HL-60 (cell line): ENCODE results near the gene SLF1.

Experiments used
- DNase-seq, 2 experiments: peaks; one replicate each; pipeline ENCODE4 v3.0.0-alpha.2; 2010 to 2020; ENCODE audit warnings: low read depth in 1 of 2, low spot score in 1 of 2
- H3K27ac ChIP-seq: fragments of 250-450 bp; sonication (Bioruptor Pico); replicated peaks from 2 replicates; pipeline ENCODE4 v1.5.1; 2020; ENCODE audit warnings: mild to moderate bottlenecking, moderate library complexity
- H3K27me3 ChIP-seq: fragments of 250-450 bp; sonication (Bioruptor Pico); 2 replicates; pipeline ENCODE4 v1.5.1; 2021; ENCODE audit warnings: mild to moderate bottlenecking, moderate library complexity; ENCODE audit not compliant: insufficient read depth, poor library complexity, severe bottlenecking
- H3K4me3 ChIP-seq: replicated peaks from 2 replicates; pipeline ENCODE4 v1.5.1; 2011; ENCODE audit warnings: mild to moderate bottlenecking, control low read depth, low read length; ENCODE audit not compliant: insufficient read depth
- CTCF ChIP-seq: IDR thresholded peaks from one replicate; pipeline ENCODE4 v1.5.1; 2011; ENCODE audit warnings: low read length, control low read depth, inconsistent platforms; ENCODE audit not compliant: insufficient read depth
- SPI1 ChIP-seq: IDR thresholded peaks from 2 replicates; pipeline ENCODE4 v1.6.1; 2012; ENCODE audit warnings: low read depth, mild to moderate bottlenecking, borderline replicate concordance

The SLF1 gene

GRCh38 chr5:94746731-94747124 is 128.3 kb downstream of the SLF1 start:
- no peak overlapping the region for H3K4me3 ChIP-seq
- DNase-seq = peak; percentile 31 to 69
- H3K27ac ChIP-seq = no peak overlapping the region
- TF ChIP-seq CTCF (no peak), SPI1 (peak; percentile 84; the same call in 1 of the 2 replicates)
- no peaks in the 10 kb centered on the region for H3K27me3 ChIP-seq
